GM12892 (cell line): ENCODE measurements around the gene SNAPC2.

Experiments
- POLR2A ChIP-seq: IDR thresholded peaks from 2 replicates; pipeline ENCODE4 v1.6.1; 2011; ENCODE audit warnings: low read depth, low read length, control low read depth
- TAF1 ChIP-seq: IDR thresholded peaks from 2 replicates; pipeline ENCODE4 v1.6.1; 2011; ENCODE audit warnings: low read depth, mild to moderate bottlenecking, control low read depth, low read length, borderline replicate concordance

DNA sequence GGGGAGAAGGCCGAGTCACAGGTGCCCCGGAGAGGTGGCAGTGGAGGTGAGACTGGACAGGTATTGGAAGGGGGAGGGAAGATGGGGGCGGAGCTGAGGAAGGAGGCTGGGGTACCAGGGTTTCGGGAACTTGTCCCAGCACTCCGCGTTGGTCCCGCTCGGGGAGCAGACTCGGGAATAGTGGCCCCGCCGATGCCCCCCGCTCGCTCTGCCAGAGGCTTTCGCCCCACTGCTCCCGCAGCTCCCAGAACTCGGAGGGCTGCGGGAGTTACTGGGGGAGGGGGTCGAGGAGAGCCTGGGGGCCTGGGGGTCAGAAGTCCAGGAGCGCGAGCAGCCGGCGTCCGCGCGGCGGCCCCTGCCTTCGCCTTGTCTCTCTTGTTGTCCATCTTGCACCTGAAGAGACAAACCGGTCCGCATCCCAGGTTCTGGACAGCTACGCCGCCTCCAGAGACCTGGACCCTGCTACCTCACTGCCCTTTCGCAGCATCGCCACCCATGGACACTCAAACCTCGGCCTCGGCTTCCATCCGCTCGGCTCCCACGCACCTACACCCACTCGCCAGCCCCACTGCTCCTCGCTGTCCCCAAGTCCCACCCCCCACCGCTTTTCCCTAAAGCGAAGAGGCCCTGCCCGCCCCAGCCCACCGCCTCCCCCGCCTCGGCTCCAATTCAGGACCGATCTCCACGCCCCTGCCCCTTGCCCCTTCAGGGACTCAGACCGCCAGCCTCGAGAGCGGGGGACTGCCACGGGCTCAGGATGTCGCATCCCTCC, 46.6 kb upstream of the SNAPC2 start:
- no peak for TF ChIP-seq POLR2A
- no peak for TF ChIP-seq TAF1
